HepG2 (cell line): ENCODE measurements around the gene RORC. TPM values are rescaled to one million over a fixed set of nuclear protein-coding genes. Genes with fewer than 3 reads are reported as not detected.

Source experiments
- ATAC-seq: fragments of 200-7000 bp; cut with Tn5 transposase; 3 replicates; pipeline ENCODE4 v1.9.1; 2020; ENCODE audit warnings: mild to moderate bottlenecking, moderate library complexity
- BruUV-seq: library from RNA; stranded (reverse); fragments of 400-500 nt; replicated peaks from 2 replicates; lab custom pipeline; 2021; lab: Mats Ljungman, UMichigan
- CTCF ChIA-PET: fragments of 300-600 bp; formaldehyde crosslinking; extraction: SDS; loops from one replicate; lab custom pipeline; 2021; ENCODE audit warnings: low total read pairs, inconsistent platforms, low intra/inter-chr PET ratio; lab: Yijun Ruan, JAX
- POLR2A ChIA-PET: fragments of 350-600 bp; sonication (Branson Sonifier 250); formaldehyde crosslinking; loops from one replicate; lab custom pipeline; 2020; ENCODE audit warnings: antibody characterized with exemption, inconsistent platforms; lab: Yijun Ruan, JAX
- DNase-seq: peaks from one replicate; pipeline ENCODE4 v3.0.0-alpha.2; 2015; ENCODE audit warnings: low spot score
- FAIRE-seq: peaks from 3 replicates; lab custom pipeline; 2011; peaks lifted over from hg19 to GRCh38; lab: Jason Lieb, UNC
- H2AFZ ChIP-seq: one replicate; pipeline ENCODE4 v1.6.1; 2011; ENCODE audit warnings: low read length, inconsistent platforms
- H3K27ac ChIP-seq: fragments of 300-600 bp; 3 replicates; pipeline ENCODE4 v1.8.0; 2011; ENCODE audit warnings: mixed run types, mild to moderate bottlenecking, mixed read lengths, low read length, inconsistent platforms; ENCODE audit not compliant: insufficient read depth; ENCODE audit errors: extremely low read length
- H3K27me3 ChIP-seq, 2 experiments: fragments of 200-600 bp in 1 of 2; 2 replicates in 1 of 2; 3 replicates in 1 of 2; pipeline versions ENCODE4 v1.6.0 to v1.8.0; 2011; ENCODE audit warnings: low read length in 2 of 2, mild to moderate bottlenecking in 2 of 2, moderate library complexity in 2 of 2, inconsistent platforms in 1 of 2; ENCODE audit not compliant: insufficient read depth in 2 of 2, control insufficient read depth in 1 of 2
- H3K36me3 ChIP-seq, 2 experiments: fragments of 200-600 bp in 1 of 2; replicated peaks in 1 of 2; 2 replicates in 1 of 2; 3 replicates in 1 of 2; pipeline versions ENCODE4 v1.5.1 to v1.8.0; 2011; ENCODE audit warnings: low read length in 2 of 2, inconsistent platforms in 1 of 2; ENCODE audit not compliant: insufficient read depth in 2 of 2, control insufficient read depth in 1 of 2
- H3K4me1 ChIP-seq: 2 replicates; pipeline ENCODE4 v1.5.1; 2012; ENCODE audit warnings: low read length, inconsistent platforms; ENCODE audit not compliant: insufficient read depth
- H3K4me2 ChIP-seq: 2 replicates; pipeline ENCODE4 v1.6.0; 2011; ENCODE audit warnings: low read depth, low read length, inconsistent platforms
- H3K4me3 ChIP-seq, 3 experiments: fragments of 200-600 bp in 1 of 3; sonication (generic), shearing (Covaris generic) in 1 of 3; replicated peaks in 1 of 3; 2 replicates each; pipeline ENCODE4 v1.5.1; 2011 to 2016; ENCODE audit warnings: low read length in 3 of 3, inconsistent platforms in 2 of 3, low read depth in 2 of 3, mild to moderate bottlenecking in 2 of 3, control low read depth in 1 of 3, mixed read lengths in 1 of 3; ENCODE audit not compliant: insufficient read depth in 1 of 3
- H3K79me2 ChIP-seq: one replicate; pipeline ENCODE4 v1.6.1; 2011; ENCODE audit warnings: low read length, inconsistent platforms; ENCODE audit not compliant: insufficient read depth
- H3K9ac ChIP-seq: 2 replicates; pipeline ENCODE4 v1.6.0; 2011; ENCODE audit warnings: mild to moderate bottlenecking, low read depth, low read length, inconsistent platforms; ENCODE audit not compliant: insufficient read depth
- H3K9me3 ChIP-seq: 2 replicates; pipeline ENCODE4 v1.5.1; 2012; ENCODE audit warnings: mild to moderate bottlenecking, low read length
- H4K20me1 ChIP-seq: 2 replicates; pipeline ENCODE4 v1.6.0; 2011; ENCODE audit warnings: inconsistent platforms, mild to moderate bottlenecking, low read length, moderate library complexity; ENCODE audit not compliant: insufficient read depth
- ARID2 ChIP-seq: sonication (generic); formaldehyde crosslinking; IDR thresholded peaks from 2 replicates; pipeline ENCODE4 v1.8.1; 2022; ENCODE audit warnings: mild to moderate bottlenecking, missing genetic modification reagents, borderline replicate concordance
- RBM22 ChIP-seq: fragments of 200-400 bp; formaldehyde crosslinking; optimal IDR thresholded peaks from 2 replicates; pipeline ENCODE3; 2017; ENCODE audit warnings: mild to moderate bottlenecking, low read length, moderate library complexity
- SMARCC2 ChIP-seq: fragments of 450-650 bp; IDR thresholded peaks from 2 replicates; pipeline ENCODE4 v1.6.1; 2017; ENCODE audit warnings: antibody characterized with exemption, mild to moderate bottlenecking
- STAT5B ChIP-seq: sonication (generic); formaldehyde crosslinking; IDR thresholded peaks from 2 replicates; pipeline ENCODE4 v1.4.0; 2020; ENCODE audit warnings: missing genetic modification reagents
- TBX3 ChIP-seq: fragments of 450-650 bp; IDR thresholded peaks from 2 replicates; pipeline ENCODE4 v1.6.1; 2017; ENCODE audit warnings: antibody characterized with exemption, mild to moderate bottlenecking, inconsistent platforms, borderline replicate concordance
- ZNF567 ChIP-seq: sonication (generic); formaldehyde crosslinking; IDR thresholded peaks from 2 replicates; pipeline ENCODE4 v1.8.1; 2023; ENCODE audit warnings: mild to moderate bottlenecking, missing genetic modification reagents, borderline replicate concordance
- WGBS: methylation state at CpG from one replicate; pipeline ENCODE4 v1.1.6; 2017; ENCODE audit warnings: low lambda C conversion rate; 5-methylcytosine and 5-hydroxymethylcytosine counted together
- in situ Hi-C: cut with HindIII; loops from 2 replicates; pipeline ENCODE4 v1.10.0; 2017; ENCODE audit warnings: low pct_unique_long_range_greater_than_20kb; ENCODE audit not compliant: extremely low pct_ligation_motif_present
- intact Hi-C: fragments of 100-400 bp; cut with micrococcal nuclease; formaldehyde crosslinking; loops from one replicate; pipeline ENCODE4 v1.10.0; 2022; ENCODE audit not compliant: unreplicated experiment
- polyA plus RNA-seq, 8 experiments: library from polyadenylated mRNA; depleted of rRNA in 3 of 8; stranded (reverse) in 7 of 8; unstranded in 1 of 8; fragments of >200 nt; fragmentation: Illumina TruSeq in 4 of 8; extraction: Trizol in 4 of 8; gene quantifications; 2 replicates each; pipeline versions ENCODE4 v1.2.1 to v1.2.3, GENCODE V29; 2011 to 2016; ENCODE audit warnings: low read depth in 4 of 8, missing spikeins in 1 of 8, mixed read lengths in 1 of 8; ENCODE audit not compliant: insufficient read depth in 1 of 8
- total RNA-seq, 5 experiments: library from RNA; depleted of rRNA; stranded (reverse); fragments of >200 nt; fragmentation: Illumina TruSeq; extraction: Trizol; gene quantifications; 2 replicates each; pipeline ENCODE4 v1.2.3, GENCODE V29; 2016; ENCODE audit warnings: low read depth in 1 of 5
- TF ChIP-seq, protein P1 (sequence below): sonication (generic); formaldehyde crosslinking; IDR thresholded peaks from 2 replicates; pipeline ENCODE4 v1.4.0; 2020; ENCODE audit warnings: missing genetic modification reagents
- TF ChIP-seq, protein P2 (sequence below): IDR thresholded peaks from 2 replicates; pipeline ENCODE4 v1.6.1; 2018; ENCODE audit warnings: missing genetic modification reagents

Gene RORC
- total and polyA plus RNA-seq, 2 of the 13 experiments (the other 11 are each of a cell fraction or from before 2014, with no cell fraction given) = 2.5 to 6.5 TPM

DNA sequence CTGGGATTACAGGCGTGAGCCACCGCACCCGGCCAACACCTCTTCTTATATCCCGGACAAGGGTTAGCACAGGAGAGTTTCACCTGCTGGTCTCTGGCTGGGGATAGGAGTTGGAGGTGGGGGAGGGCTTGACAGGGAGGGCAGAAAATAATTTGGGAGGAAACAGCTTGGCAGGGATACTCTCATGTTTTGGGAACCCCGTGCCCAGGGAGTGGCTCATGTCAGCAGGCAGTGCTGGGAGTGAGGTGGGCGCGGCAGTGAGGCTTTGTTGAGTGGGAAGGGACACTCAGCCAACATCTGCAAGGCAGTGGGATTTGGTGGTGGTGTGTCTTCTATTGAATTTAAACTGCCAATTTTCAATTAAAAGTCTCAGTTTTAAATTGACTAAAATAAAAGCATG, 23.1 kb upstream of the RORC start:
- no peak overlapping the region for H3K4me3 ChIP-seq
- no peaks in the 10 kb centered on the region for H3K79me2 ChIP-seq
- ATAC-seq = no peak
- no peak overlapping the region for H2AFZ ChIP-seq
- H3K9me3 ChIP-seq = no peaks in the 10 kb centered on the region
- intact Hi-C loops (no loop called here), in situ Hi-C loops (no loop called here)
- H4K20me1 ChIP-seq = no peaks in the 10 kb centered on the region
- no peak overlapping the region for H3K9ac ChIP-seq
- no TSS peak for BruUV-seq
- H3K4me1 ChIP-seq = no peaks in the 10 kb centered on the region
- TF ChIP-seq TBX3 (no peak), ZNF567 (no peak), SMARCC2 (no peak), STAT5B (CRISPR knock-in tag) (no peak)
- H3K4me2 ChIP-seq = no peak overlapping the region
- ChIA-PET CTCF (no interaction called here), POLR2A (no interaction called here)
- 50% methylated on average over 7 of the region's 7 CpGs for whole genome bisulfite sequencing
- DNase-seq = no peak
- no peaks in the 10 kb centered on the region for H3K36me3 ChIP-seq
- H3K27me3 ChIP-seq = peaks cover 6 to 35% of the 10 kb centered on the region in 2 experiments; a peak in 3 of 5 replicates
- no peak for FAIRE-seq
- H3K27ac ChIP-seq = no peak overlapping the region

DNA sequence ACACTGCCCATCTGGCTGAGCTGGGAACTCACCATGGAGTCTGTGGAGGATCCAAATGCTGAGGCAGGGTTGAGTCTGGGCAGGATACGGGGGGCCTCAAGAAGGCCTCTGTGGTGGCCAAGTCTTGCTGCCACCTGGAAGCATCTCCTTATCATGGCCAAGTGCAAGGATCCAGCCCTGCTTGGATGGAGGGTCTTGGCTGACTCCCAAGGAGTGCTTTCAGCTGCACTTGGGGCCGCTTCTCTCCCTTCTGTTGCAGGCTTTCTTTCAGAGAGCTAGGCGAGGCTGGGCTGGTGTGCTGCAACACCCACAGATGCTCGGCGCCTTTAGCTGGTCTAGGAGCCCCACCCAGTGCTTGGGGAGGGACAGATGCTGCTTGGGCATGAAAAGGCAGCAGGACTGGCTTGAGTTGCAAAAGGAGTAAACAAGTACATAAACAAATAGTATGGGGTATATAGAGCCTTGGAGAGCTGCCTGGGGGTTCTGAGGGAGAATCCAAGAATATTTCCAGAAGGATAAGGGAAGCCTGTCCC, 21.9 kb upstream of the RORC start, which contains the start of gene THEM5:
TSS of gene THEM5 (minus strand) at position 302 of the 533 bp plus-strand sequence. CDS start at position 155, 147 bp downstream.
- no peak within 1 kb of the TSS for H3K9ac ChIP-seq
- no peak for DNase-seq
- no TSS peak for BruUV-seq
- ATAC-seq = no peak
- no peaks in the 10 kb centered on the region for H3K4me1 ChIP-seq
- ChIA-PET POLR2A (no interaction called here), CTCF (no interaction called here)
- H3K4me3 ChIP-seq = no peak within 1 kb of the TSS
- 0% methylated on average over 4 of the region's 5 CpGs for WGBS
- H4K20me1 ChIP-seq = no peaks in the 10 kb centered on the region
- in situ Hi-C loops = no loop called here
- FAIRE-seq = no peak
- no peaks in the 10 kb centered on the region for H3K79me2 ChIP-seq
- TF ChIP-seq, protein P1, sequence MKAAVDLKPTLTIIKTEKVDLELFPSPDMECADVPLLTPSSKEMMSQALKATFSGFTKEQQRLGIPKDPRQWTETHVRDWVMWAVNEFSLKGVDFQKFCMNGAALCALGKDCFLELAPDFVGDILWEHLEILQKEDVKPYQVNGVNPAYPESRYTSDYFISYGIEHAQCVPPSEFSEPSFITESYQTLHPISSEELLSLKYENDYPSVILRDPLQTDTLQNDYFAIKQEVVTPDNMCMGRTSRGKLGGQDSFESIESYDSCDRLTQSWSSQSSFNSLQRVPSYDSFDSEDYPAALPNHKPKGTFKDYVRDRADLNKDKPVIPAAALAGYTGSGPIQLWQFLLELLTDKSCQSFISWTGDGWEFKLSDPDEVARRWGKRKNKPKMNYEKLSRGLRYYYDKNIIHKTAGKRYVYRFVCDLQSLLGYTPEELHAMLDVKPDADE (CRISPR knock-in tag) = no peak
- TF ChIP-seq ARID2 (CRISPR knock-in tag) = no peak
- TF ChIP-seq, protein P2, sequence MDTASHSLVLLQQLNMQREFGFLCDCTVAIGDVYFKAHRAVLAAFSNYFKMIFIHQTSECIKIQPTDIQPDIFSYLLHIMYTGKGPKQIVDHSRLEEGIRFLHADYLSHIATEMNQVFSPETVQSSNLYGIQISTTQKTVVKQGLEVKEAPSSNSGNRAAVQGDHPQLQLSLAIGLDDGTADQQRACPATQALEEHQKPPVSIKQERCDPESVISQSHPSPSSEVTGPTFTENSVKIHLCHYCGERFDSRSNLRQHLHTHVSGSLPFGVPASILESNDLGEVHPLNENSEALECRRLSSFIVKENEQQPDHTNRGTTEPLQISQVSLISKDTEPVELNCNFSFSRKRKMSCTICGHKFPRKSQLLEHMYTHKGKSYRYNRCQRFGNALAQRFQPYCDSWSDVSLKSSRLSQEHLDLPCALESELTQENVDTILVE (CRISPR knock-in tag) = no peak
- TF ChIP-seq RBM22 = no peak
- TF ChIP-seq, all 625 proteins: peak for 0
- Histone ChIP-seq H3K9me3 (no peaks in the 10 kb centered on the region), H3K27ac (no peak within 1 kb of the TSS), H3K4me2 (no peak within 1 kb of the TSS), H3K36me3 (no peaks in the 10 kb centered on the region), H3K27me3 (peaks cover 6 to 41% of the 10 kb centered on the region in 2 experiments; a peak in 3 of 5 replicates), H2AFZ (no peak within 1 kb of the TSS)
- intact Hi-C loops = no loop called here
